Measurements from ENCODE around the gene GALNT2.

GALNT2 gene

DNA sequence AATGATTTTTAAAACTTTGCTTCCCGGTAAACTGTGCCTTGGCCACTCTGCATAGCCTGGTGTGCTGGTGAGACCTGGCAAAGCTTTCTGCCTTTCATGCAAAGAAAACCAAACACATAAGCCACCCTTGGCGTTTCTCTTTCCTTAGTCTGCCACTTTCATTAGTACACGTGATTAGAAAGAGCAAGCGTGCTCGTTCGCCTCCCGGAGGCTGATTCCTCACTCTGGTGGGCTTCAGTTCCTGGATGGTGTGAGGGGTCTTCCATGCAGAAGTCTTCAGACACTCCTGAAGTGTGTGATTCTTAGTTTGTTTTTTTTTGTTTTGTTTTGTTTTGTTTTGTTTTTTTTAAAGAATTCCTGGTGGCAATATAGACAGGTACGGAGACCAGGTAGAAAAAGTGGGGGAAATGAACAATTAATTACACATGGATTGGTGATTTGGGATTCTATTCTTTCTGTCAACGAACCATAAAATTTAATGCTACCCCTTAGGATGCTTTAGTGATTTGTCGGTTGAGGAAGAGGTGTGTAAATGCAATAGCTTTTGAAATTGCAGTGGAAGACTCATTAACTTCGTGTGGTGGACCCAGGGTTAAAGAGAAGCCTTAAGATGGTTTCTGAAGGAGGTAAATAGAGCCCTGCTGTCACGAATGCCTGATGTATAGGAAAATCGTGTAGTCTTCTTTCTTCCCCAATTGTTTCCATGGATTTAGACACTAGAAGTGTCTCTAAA lies 2.1 kb downstream of the GALNT2 start:
- DNase-seq (ENCODE audit: low spot score), result peak; percentile 41
- in situ Hi-C loops (cut with MboI; ENCODE audit: low pct_unique_long_range_greater_than_20kb, low sequenced_read_pairs, unreplicated experiment), result no loop called here
- TF ChIP-seq, protein P1, sequence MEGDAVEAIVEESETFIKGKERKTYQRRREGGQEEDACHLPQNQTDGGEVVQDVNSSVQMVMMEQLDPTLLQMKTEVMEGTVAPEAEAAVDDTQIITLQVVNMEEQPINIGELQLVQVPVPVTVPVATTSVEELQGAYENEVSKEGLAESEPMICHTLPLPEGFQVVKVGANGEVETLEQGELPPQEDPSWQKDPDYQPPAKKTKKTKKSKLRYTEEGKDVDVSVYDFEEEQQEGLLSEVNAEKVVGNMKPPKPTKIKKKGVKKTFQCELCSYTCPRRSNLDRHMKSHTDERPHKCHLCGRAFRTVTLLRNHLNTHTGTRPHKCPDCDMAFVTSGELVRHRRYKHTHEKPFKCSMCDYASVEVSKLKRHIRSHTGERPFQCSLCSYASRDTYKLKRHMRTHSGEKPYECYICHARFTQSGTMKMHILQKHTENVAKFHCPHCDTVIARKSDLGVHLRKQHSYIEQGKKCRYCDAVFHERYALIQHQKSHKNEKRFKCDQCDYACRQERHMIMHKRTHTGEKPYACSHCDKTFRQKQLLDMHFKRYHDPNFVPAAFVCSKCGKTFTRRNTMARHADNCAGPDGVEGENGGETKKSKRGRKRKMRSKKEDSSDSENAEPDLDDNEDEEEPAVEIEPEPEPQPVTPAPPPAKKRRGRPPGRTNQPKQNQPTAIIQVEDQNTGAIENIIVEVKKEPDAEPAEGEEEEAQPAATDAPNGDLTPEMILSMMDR (IDR thresholded peaks at IDR 0.05; ENCODE audit: extremely low read depth, insufficient read depth, missing control alignments), result no peak

DNA sequence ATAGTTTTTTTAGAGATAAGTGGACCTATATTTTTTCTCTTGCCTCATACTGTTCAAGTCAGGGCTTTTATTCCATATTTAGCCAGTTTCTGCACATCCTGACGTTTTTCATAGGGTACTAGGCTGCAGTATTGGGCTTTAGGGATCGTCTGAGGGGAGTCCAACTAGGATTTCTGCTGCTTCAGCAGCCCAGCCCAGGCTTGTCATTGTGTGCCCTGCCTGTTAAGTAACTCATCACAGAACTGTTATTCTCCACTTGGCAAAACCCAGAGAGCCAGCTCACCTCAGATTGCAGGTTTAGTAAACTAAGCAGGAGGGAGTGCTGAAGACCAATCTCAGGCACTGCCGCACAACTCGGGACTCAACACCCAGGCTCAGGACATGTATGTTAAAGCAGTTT lies 2.8 kb downstream of the GALNT2 start:
- in situ Hi-C loops (cut with MboI; ENCODE audit: low pct_unique_long_range_greater_than_20kb, low sequenced_read_pairs, unreplicated experiment), result no loop called here
- DNase-seq (ENCODE audit: low spot score), result no peak
- TF ChIP-seq, protein P1 (IDR thresholded peaks at IDR 0.05; ENCODE audit: extremely low read depth, insufficient read depth, missing control alignments), result no peak

GRCh38 chr1:230070321-230071208 lies 3.5 kb downstream of the GALNT2 start:
- DNase-seq (ENCODE audit: low spot score), result no peak
- TF ChIP-seq, protein P1 (IDR thresholded peaks at IDR 0.05; ENCODE audit: extremely low read depth, insufficient read depth, missing control alignments), result no peak
- in situ Hi-C loops (cut with MboI; ENCODE audit: low pct_unique_long_range_greater_than_20kb, low sequenced_read_pairs, unreplicated experiment), result no loop called here

DNA sequence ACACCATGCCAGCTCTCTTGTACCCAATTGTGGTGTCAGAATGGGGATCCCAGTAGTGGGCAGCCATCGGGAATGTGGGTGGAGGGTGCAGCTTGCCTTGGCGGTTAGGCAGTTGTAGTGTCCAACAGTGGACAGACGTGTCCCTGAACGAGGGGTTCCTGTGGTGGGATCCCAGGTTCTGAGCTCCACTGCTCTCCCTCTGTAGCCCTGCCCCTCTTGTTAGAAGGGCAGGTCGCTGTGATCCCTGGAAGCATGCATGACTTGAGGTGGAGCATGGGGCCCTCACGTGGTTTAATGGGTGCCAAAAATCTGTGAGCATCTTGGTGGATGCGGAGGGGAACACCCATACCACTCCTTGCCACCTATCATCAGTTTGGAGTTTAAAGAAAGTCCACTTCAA lies 4.3 kb downstream of the GALNT2 start:
- no peak for DNase-seq (ENCODE audit: low spot score)
- TF ChIP-seq, protein P1 (IDR thresholded peaks at IDR 0.05; ENCODE audit: extremely low read depth, insufficient read depth, missing control alignments), result no peak
- in situ Hi-C loops (cut with MboI; ENCODE audit: low pct_unique_long_range_greater_than_20kb, low sequenced_read_pairs, unreplicated experiment), result no loop called here

DNA sequence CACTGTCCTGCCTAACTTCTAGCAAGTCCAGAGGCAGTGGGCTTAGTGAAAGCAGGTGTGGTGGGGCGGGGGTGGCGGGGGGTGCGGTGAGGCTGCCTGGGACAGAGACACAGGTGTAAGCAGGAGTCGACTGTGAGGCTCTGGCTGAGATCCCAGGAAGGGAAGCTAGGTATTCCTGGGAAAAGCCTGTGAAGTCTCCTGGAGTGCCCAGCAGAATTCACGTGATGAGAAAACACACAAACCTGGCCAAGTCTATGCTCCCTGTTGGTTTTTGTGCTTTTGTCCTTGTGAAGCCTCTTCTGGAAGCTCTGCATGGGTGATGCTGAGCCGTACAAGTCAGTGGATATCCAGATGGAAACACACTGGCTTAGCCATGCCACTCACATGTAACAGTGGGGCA lies 5.3 kb downstream of the GALNT2 start:
- DNase-seq (ENCODE audit: low spot score), result no peak
- in situ Hi-C loops (cut with MboI; ENCODE audit: low pct_unique_long_range_greater_than_20kb, low sequenced_read_pairs, unreplicated experiment), result no loop called here
- TF ChIP-seq, protein P1 (IDR thresholded peaks at IDR 0.05; ENCODE audit: extremely low read depth, insufficient read depth, missing control alignments), result no peak

GRCh38 chr1:230072866-230073265 lies 5.8 kb downstream of the GALNT2 start:
- TF ChIP-seq, protein P1 (IDR thresholded peaks at IDR 0.05; ENCODE audit: extremely low read depth, insufficient read depth, missing control alignments), result no peak
- DNase-seq (ENCODE audit: low spot score), result no peak
- in situ Hi-C loops (cut with MboI; ENCODE audit: low pct_unique_long_range_greater_than_20kb, low sequenced_read_pairs, unreplicated experiment), result no loop called here
